ENCODE measurements around the gene AGK.
"Not testable (repeated sequence)": the region's sequence is repeated elsewhere in the genome, so short reads cannot be mapped to it uniquely, and the experiment has no call there.

AGK gene

DNA sequence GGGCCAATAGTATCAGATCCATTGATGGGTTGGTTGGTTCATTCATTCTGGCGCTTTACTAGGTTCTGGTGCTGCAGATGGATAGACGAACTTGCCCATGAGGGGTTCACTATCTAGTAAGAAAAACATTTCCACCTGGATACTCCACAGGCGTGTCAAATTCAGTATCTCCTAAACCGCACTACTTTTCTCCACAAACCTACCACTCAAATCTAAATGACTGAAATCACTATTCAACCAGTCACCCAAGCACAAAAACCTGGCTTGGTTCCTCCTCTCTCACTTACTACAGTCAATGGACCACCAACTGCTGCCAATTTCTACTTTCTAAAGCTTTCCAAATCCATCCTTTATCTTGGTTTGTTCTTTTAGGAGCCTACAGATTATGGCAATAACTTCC lies 572 bp downstream of the AGK start:
- DNase-seq (ENCODE audit: low read depth) = no peak
- peak overlapping the region; percentile 90 for H3K4me3 ChIP-seq (ENCODE audit: low read length)
- TF ChIP-seq CTCF (conservative IDR thresholded peaks at IDR 0.05; ENCODE audit: low read length) = no peak

- TF ChIP-seq CTCF (conservative IDR thresholded peaks at IDR 0.05; ENCODE audit: low read length) = no peak
- no peak overlapping the region for H3K4me3 ChIP-seq (ENCODE audit: low read length)
- no peak for DNase-seq (ENCODE audit: low read depth)
Measured at GRCh38 chr7:141557360-141557759, 6.2 kb downstream of the AGK start.

- peak; percentile 53 for DNase-seq (ENCODE audit: low read depth)
- not testable (repeated sequence) for H3K4me3 ChIP-seq (ENCODE audit: low read length)
Measured at GRCh38 chr7:141557831-141558531, 6.8 kb downstream of the AGK start.

- no peak overlapping the region for H3K4me3 ChIP-seq (ENCODE audit: low read length)
- TF ChIP-seq CTCF (conservative IDR thresholded peaks at IDR 0.05; ENCODE audit: low read length) = no peak
- DNase-seq (ENCODE audit: low read depth) = peak; percentile 37
Measured at GRCh38 chr7:141558544-141559183, 7.5 kb downstream of the AGK start.

DNA sequence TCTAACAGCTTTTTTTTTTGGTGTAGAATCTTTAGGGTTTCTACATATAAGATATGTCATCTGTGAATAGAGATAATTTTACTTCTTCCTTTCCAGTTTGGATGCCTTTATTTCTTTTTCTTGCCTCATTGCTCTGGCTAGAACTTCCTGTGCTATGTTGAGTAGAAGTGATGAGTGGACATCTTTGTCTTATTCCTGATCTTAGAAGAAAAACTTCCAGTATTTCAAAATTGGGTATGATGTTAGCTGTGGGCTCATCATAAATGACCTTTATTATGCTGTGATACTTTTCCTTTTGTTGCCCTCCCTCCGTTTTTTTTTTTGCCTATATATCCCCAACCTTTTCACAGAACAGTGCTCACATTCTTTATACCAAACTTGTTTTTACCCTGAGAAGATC lies 8.8 kb downstream of the AGK start:
- TF ChIP-seq CTCF (conservative IDR thresholded peaks at IDR 0.05; ENCODE audit: low read length) = no peak
- no peak overlapping the region for H3K4me3 ChIP-seq (ENCODE audit: low read length)
- no peak for DNase-seq (ENCODE audit: low read depth)

GRCh38 chr7:141562036-141562435 lies 10.8 kb downstream of the AGK start:
- no peak for DNase-seq (ENCODE audit: low read depth)
- no peak overlapping the region for H3K4me3 ChIP-seq (ENCODE audit: low read length)
- TF ChIP-seq CTCF (conservative IDR thresholded peaks at IDR 0.05; ENCODE audit: low read length) = no peak

GRCh38 chr7:141562543-141562942 lies 11.3 kb downstream of the AGK start:
- no peak for DNase-seq (ENCODE audit: low read depth)
- TF ChIP-seq CTCF (conservative IDR thresholded peaks at IDR 0.05; ENCODE audit: low read length) = no peak
- H3K4me3 ChIP-seq (ENCODE audit: low read length) = no peak overlapping the region
